ENCODE data around the gene FRMD8.
"Not testable (repeated sequence)": the region's sequence is repeated elsewhere in the genome, so short reads cannot be mapped to it uniquely, and the experiment has no call there.

Gene FRMD8

DNA sequence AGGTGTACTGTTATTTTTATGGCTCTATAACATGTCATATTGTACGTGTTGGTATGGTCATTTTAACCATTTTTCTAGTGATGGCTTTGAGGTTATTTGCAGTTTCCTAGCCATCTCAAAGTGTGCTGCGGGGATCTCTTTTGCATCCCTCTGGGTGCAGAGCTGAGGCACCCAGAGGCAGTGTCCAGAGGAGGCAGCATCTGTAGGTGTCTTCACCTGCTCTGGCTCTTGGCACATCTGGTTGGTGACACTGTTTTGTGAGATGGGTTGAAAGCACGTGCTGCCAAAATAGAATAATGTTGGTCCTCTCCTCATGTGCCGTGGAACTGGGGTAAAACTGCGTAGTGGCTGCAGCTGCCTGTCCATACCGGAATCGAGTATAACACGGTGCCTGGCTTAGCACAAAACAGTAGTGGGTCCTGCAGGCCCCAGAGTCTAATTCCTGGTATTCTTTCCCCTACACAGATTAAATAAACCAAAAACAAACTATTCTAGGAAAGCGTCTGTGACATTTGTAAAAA is 49.0 kb downstream of the FRMD8 start:
- no peak for DNase-seq (ENCODE audit: low read depth, low spot score)

GRCh38 chr11:65435981-65436411 is 49.6 kb downstream of the FRMD8 start:
- DNase-seq (ENCODE audit: low read depth, low spot score), result no peak

DNA sequence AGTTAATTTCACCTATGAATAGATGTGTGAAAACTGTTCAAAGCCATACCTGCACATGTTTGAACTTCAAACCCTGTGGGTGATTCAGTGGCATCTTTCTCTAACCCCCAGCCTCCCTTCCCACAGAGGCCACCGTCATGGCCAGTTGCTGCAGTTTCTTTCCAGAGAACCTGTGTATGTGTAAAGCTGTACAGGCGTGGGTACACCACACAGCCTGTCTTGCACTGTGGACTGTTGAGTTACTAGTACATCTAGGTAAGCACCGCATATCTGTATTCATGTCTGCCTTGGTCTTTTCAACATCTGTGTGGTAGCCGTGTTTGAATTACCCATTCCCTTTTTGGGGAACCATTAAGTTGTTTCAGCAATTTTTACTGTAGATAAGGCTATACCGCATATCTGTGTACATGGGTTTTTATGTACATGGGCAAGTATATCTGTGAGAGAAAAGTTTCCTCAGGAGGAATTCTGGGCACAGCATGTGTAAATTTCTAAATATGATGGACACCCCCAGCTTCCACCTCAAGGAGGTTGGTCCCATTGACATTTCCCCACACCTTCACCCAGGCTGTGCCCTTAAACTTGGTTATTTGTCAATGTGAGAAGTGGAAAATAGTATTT is 50.1 kb downstream of the FRMD8 start:
- DNase-seq (ENCODE audit: low read depth, low spot score), result no peak

GRCh38 chr11:65437436-65438227 is 51.2 kb downstream of the FRMD8 start:
- no peak for DNase-seq (ENCODE audit: low read depth, low spot score)

DNA sequence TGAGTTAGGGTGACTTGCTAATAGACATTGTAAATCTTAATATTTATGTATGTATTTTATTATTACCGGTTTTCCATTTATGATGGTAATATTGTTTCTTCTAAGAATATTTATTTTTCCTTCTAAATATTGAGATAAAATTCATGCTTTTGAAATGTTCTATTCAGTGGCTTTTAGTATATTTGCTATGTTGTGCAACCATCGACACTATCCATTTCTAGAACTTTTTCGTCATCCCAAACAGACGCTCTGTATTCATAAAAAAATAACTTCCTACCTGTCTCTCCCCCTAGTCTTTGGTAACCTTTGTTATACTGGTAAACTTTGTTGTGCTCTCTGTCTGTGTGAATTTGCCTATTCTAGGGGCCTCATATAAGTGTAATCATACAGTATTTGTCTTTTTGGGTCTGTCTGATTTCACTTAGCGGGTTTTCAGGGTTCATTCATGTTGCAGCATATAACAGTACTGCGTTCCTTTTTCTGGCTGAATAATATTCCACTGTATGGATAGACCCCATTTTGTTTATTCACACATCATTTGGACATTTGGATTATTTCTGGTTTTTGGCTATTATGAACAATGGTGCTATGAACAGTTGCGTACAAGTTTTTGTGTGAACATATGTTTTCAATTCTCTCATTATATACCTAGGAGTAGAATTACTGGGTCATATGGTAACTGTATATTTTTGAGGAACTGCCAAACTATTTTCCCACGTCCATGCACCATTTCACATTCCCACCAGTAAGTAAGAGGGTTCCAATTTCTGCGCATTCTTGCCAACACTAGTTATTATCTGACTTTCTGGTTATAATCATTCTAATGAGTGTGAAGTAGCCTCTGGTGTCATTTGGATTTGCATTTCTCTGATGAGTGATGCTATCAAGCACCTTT is 52.1 kb downstream of the FRMD8 start:
- DNase-seq (ENCODE audit: low read depth, low spot score), result no peak

- no peak for DNase-seq (ENCODE audit: low read depth, low spot score)
Observed at GRCh38 chr11:65439331-65440181, 53.1 kb downstream of the FRMD8 start.

GRCh38 chr11:65440831-65441499 is 54.5 kb downstream of the FRMD8 start:
- DNase-seq (ENCODE audit: low read depth, low spot score), result no peak

DNA sequence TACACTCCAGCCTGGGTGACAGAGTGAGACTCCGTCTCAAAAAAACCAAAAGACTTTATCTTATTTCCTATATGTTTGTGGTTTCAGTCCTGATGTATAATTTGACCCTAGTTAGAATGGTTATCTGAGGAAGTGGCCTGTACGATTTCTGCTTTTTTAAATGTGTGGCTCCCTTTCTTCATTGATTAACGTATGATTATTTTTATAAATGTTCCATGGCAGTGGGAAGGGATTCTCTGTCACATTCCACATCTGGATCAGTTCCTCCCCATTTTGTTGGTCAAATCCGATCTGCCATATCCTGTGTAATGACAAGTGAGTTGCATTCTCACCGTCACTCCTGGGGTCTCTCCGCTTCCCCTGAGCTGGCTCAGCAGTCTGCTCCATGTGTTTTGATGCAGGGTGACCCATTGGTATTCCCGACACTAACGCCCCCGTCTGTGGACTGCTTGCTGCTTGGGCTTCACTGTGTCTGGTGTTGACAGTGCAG is 56.5 kb downstream of the FRMD8 start:
- no peak for DNase-seq (ENCODE audit: low read depth, low spot score)

DNA sequence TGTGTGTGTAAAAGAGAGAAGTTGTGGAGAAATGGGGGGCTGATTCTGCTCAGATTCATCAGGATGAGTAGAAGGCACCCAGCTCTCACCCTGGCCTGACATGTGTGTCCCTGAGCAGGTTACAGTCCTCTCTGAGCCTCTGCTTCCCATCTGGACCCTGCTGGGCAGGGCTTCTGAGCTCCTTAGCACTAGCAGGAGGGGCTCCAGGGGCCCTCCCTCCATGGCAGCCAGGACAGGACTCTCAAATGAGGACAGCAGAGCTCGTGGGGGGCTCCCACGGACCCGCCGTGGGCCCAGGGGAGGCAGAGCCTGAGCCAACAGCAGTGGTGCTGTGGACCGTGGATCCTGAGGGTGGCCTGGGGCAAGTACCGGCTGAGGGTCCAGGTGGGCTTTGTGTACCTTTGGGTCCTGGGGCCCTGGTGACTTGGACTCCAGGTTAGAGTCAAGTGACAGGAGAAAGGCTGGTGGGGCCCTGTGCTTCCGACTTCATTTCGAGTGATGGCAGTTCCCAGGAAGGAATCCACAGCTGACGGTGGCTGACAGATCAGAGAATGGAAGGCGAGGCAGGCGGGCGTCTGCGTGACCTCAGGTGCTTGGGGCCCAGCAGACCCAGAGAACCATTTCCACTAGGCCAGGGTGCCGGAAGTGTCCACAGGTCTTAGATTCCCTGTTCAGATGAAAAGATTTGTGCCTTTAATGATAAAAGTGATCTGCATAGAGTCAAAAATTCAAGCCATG is 58.0 kb downstream of the FRMD8 start:
- DNase-seq (ENCODE audit: low read depth, low spot score), result no peak

- no peak for DNase-seq (ENCODE audit: low read depth, low spot score)
Observed at GRCh38 chr11:65445101-65445603, 58.7 kb downstream of the FRMD8 start.

DNA sequence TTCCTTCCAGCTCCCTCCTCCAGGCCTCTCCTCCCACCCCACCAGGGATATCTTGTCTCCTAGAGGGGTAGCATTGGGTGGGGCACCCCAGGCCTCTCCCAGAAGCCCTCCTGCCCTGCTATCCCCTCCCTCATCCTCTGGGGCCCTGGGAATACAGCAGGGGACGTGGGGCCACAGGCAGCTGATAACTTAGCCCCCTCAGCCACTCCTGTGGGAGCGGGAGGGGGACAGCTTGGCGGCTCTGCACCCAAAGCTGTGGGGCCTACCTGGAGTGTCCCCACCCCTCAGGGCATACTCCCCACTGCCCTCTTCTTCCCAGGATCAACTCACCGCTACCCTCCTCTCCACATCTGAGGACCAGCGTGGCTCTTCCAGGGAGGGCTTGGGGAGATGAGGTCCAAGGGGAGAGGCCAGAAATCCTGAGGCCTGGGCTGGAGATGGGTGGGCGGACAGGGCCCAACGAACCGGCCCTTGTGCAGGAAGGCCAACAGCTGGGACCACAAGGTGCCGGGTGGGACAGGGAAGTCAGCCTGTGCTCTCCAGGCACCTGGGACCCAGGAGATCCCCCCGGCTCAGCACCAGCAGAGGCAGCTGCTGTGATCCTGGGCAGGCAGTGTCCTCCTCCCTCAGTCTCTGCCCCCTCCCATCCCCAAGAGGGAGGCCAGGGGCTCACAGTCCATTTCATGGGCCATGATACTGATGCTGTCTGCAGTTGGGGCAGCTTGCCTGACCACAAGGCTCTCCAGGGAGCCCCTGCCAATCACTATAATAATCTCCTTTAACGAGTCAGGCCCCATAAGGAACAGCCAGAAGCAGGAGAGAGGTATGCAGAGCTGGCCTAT is 59.4 kb downstream of the FRMD8 start:
- DNase-seq (ENCODE audit: low read depth, low spot score), result no peak

- no peak for DNase-seq (ENCODE audit: low read depth, low spot score)
Observed at GRCh38 chr11:65446446-65447277, 60.2 kb downstream of the FRMD8 start.

DNA sequence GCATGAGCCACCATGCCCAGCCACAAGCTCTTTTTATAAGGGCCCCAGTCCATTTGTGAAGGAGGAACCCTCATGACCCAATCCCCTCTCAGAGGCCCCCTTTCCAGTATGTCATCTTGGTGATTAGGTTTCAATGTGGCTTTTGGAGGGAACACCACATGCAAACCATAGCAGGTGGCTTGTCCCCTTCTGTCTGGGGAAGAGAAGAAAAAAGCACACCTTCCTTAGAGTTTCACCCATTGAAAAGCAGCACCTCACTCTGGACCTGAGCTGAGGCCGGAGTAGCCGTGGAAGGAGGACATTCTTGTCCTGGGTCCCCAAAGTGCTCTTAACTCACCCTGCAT is 61.6 kb downstream of the FRMD8 start:
- no peak for DNase-seq (ENCODE audit: low read depth, low spot score)

DNA sequence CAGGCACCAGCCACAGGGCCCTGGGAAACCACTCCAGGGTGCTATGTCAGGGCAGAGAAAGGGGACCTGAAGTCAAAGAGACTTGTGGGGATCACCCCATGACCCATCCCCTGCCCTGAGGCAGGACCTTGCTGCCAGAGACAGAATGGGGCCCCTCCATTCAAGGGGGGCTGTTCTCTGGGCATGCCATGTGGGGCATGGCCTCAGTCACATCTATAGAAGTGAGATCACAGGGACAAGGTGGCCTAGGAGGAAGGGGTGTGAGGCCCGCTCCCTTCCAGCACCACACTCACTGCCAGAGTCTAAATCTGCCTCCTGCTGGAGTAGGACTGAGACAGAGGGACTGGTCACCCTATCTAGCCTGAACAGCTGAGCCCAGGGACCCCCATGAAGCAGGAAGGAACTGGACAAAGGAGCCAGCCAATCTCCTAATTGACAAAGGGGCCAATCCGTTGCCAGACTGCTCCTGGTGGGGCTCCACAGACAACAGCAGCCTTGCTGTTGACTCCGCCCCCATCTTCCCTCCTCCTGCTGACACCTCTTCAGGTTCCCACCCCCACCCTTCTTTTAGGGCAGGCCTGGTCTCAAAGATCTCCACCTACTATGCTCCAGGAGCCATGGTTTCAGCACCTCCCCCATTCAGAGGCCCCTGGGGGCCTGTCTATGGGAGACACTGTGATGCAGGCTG is 62.1 kb downstream of the FRMD8 start:
- no peak for DNase-seq (ENCODE audit: low read depth, low spot score)

DNA sequence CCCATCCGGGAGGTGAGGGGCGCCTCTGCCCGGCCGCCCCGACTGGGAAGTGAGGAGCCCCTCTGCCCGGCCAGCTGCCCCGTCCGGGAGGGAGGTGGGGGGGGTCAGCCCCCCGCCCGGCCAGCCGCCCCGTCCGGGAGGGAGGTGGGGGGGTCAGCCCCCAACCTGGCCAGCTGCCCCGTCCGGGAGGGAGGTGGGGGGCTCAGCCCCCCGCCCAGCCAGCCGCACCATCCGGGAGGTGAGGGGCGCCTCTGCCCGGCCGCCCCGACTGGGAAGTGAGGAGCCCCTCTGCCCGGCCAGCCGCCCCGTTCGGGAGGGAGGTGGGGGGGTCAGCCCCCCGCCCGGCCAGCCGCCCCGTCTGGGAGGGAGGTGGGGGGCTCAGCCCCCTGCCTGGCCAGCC is 64.9 kb downstream of the FRMD8 start:
- not testable (repeated sequence) for DNase-seq (ENCODE audit: low read depth, low spot score)

- not testable (repeated sequence) for DNase-seq (ENCODE audit: low read depth, low spot score)
Observed at GRCh38 chr11:65452259-65452658, 65.8 kb downstream of the FRMD8 start.

DNA sequence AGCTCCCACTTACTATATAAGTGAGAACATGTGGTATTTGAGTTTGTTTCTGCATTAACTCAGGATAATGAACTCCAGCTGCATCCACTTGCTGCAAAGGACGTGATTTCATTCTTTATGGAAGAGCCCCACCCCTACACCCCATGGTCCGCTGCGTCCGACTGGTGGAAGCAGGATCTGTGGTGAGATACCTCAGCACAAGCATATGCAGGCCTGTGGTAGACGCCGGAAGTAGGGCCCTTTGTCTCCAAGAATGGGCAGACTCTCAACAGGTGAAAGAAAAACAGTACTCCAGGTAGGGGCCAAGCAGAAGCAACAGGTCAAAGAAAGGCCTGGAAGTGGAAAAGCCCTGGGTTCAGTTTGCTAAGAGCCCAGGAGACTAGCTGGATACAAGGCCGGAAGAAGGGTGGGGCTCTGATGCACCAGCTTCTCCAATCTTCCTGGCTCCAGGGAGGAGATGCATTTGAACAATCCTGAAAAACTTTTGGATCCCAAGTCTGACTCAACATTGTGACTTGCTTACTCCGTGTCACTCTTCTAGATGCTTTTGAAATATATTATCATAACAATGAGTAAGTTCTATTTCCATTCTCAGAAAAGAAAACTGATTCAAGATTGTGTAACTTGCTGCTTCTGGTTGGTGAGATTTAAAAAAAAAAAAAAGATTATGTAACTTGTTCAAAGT is 66.5 kb downstream of the FRMD8 start:
- no peak for DNase-seq (ENCODE audit: low read depth, low spot score)
